GM23338 (cell line): ENCODE results near the gene SGO2. TPM values are rescaled to one million over a fixed set of nuclear protein-coding genes. Genes with fewer than 3 reads are reported as not detected.

Experiments used
- ATAC-seq: fragments of 200-7000 bp; cut with Tn5 transposase; 3 replicates; pipeline ENCODE4 v1.9.1; 2020
- DNase-seq: peaks from one replicate; pipeline ENCODE4 v3.0.0-alpha.2; 2015; ENCODE audit warnings: low spot score
- H2AFZ ChIP-seq: fragments of 200-600 bp; sonication (generic); 2 replicates; pipeline ENCODE4 v1.8.0; 2016; ENCODE audit warnings: antibody characterized with exemption, mild to moderate bottlenecking, moderate library complexity
- H3F3A ChIP-seq: fragments of 200-600 bp; sonication (generic); replicated peaks from 2 replicates; pipeline ENCODE4 v1.8.0; 2017; ENCODE audit warnings: antibody characterized with exemption, mixed run types, low read depth
- H3K27ac ChIP-seq: fragments of 200-600 bp; sonication (generic); 2 replicates; pipeline ENCODE4 v1.6.1; 2016; ENCODE audit warnings: low read depth
- H3K27me3 ChIP-seq: fragments of 200-600 bp; sonication (generic); 2 replicates; pipeline ENCODE4 v1.8.0; 2016; ENCODE audit warnings: mild to moderate bottlenecking, mixed run types, moderate library complexity; ENCODE audit not compliant: insufficient read depth
- H3K36me3 ChIP-seq: fragments of 200-600 bp; sonication (generic); 2 replicates; pipeline ENCODE4 v1.8.0; 2016; ENCODE audit warnings: mild to moderate bottlenecking; ENCODE audit not compliant: insufficient read depth
- H3K4me1 ChIP-seq: fragments of 200-600 bp; sonication (generic); 2 replicates; pipeline ENCODE4 v1.8.0; 2016; ENCODE audit warnings: mild to moderate bottlenecking, moderate library complexity; ENCODE audit not compliant: insufficient read depth
- H3K4me2 ChIP-seq: fragments of 200-600 bp; sonication (generic); 2 replicates; pipeline ENCODE4 v1.7.1; 2017; ENCODE audit warnings: mixed run types
- H3K4me3 ChIP-seq: fragments of 200-600 bp; sonication (generic); 2 replicates; pipeline ENCODE4 v1.6.1; 2016; ENCODE audit warnings: mixed run types
- H3K79me2 ChIP-seq: fragments of 200-600 bp; sonication (generic); replicated peaks from 2 replicates; pipeline ENCODE4 v1.8.0; 2017; ENCODE audit warnings: mild to moderate bottlenecking; ENCODE audit not compliant: insufficient read depth
- H3K9me2 ChIP-seq: fragments of 200-600 bp; sonication (generic); 2 replicates; pipeline ENCODE4 v1.8.0; 2017; ENCODE audit not compliant: insufficient read depth
- H4K20me1 ChIP-seq: fragments of 200-600 bp; sonication (generic); replicated peaks from 2 replicates; pipeline ENCODE4 v1.8.0; 2017; ENCODE audit warnings: mild to moderate bottlenecking; ENCODE audit not compliant: insufficient read depth
- H3K27ac Mint-ChIP-seq: 2 replicates; pipeline ENCODE4 v1.8.0; 2020; ENCODE audit warnings: inconsistent platforms, mild to moderate bottlenecking, moderate library complexity, mixed read lengths
- H3K27me3 Mint-ChIP-seq: 3 replicates; pipeline ENCODE4 v1.8.0; 2022; ENCODE audit warnings: low read depth, mild to moderate bottlenecking, moderate library complexity, mixed read lengths, inconsistent platforms; ENCODE audit not compliant: insufficient read depth, poor library complexity
- H3K36me3 Mint-ChIP-seq: 3 replicates; pipeline ENCODE4 v1.8.0; 2021; ENCODE audit warnings: low read depth, mild to moderate bottlenecking, inconsistent platforms, moderate library complexity, mixed read lengths
- H3K4me1 Mint-ChIP-seq: 3 replicates; pipeline ENCODE4 v1.8.0; 2020; ENCODE audit warnings: mild to moderate bottlenecking, inconsistent platforms, mixed read lengths
- H3K4me3 Mint-ChIP-seq: 3 replicates; pipeline ENCODE4 v1.8.0; 2021; ENCODE audit warnings: moderate library complexity, mild to moderate bottlenecking, inconsistent platforms, mixed read lengths
- H3K9me3 Mint-ChIP-seq: 3 replicates; pipeline ENCODE4 v1.8.0; 2020; ENCODE audit warnings: moderate library complexity, mild to moderate bottlenecking, inconsistent platforms, mixed read lengths
- EZH2phosphoT487 ChIP-seq: fragments of 200-600 bp; sonication (generic); IDR thresholded peaks from one replicate; pipeline ENCODE4 v1.8.1; 2018; ENCODE audit warnings: antibody characterized with exemption; ENCODE audit not compliant: unreplicated experiment
- JUNB ChIP-seq: IDR thresholded peaks from one replicate; pipeline ENCODE4 v1.6.1; 2016; ENCODE audit warnings: antibody characterized with exemption; ENCODE audit not compliant: unreplicated experiment
- POLR2AphosphoS5 ChIP-seq: IDR thresholded peaks from 2 replicates; pipeline ENCODE4 v1.6.1; 2016; ENCODE audit warnings: antibody characterized with exemption, low read depth
- STAT1 ChIP-seq: IDR thresholded peaks from one replicate; pipeline ENCODE4 v1.6.1; 2016; ENCODE audit warnings: antibody characterized with exemption; ENCODE audit not compliant: unreplicated experiment
- ZNF114 ChIP-seq: fragments of 250-450 bp; sonication (Bioruptor Pico); IDR thresholded peaks from 2 replicates; pipeline ENCODE4 v1.5.0; 2020; ENCODE audit warnings: mild to moderate bottlenecking, moderate library complexity
- ZNF331 ChIP-seq: fragments of 250-450 bp; sonication (Bioruptor Pico); IDR thresholded peaks from 2 replicates; pipeline ENCODE4 v1.5.0; 2020; ENCODE audit warnings: low read depth, mild to moderate bottlenecking, moderate library complexity
- polyA plus RNA-seq: library from polyadenylated mRNA; unstranded; fragments of >200 nt; fragmentation: Nextera tagmentation; extraction: Ambion mirVana; gene quantifications from 2 replicates; pipeline ENCODE4 v1.2.1, GENCODE V29; 2016
- total RNA-seq: library from RNA; depleted of rRNA; stranded (reverse); fragments of >200 nt; shearing (Covaris generic); gene quantifications from 2 replicates; pipeline ENCODE4 v1.2.3, GENCODE V29; 2014
- TF ChIP-seq, protein P1 (sequence below), 2 experiments: fragments of 200-600 bp in 1 of 2; sonication (generic) in 1 of 2; conservative IDR thresholded peaks; 2 replicates each; pipeline versions ENCODE4 v1.5.1 to v1.6.1; 2016 to 2017; ENCODE audit warnings: antibody characterized with exemption in 2 of 2, low read depth in 2 of 2, mild to moderate bottlenecking in 2 of 2, moderate library complexity in 1 of 2
- TF ChIP-seq, protein P2 (sequence below): IDR thresholded peaks from one replicate; pipeline ENCODE4 v1.6.1; 2018; ENCODE audit warnings: antibody characterized with exemption; ENCODE audit not compliant: unreplicated experiment
- TF ChIP-seq, protein P3 (sequence below): IDR thresholded peaks from 2 replicates; pipeline ENCODE4 v1.6.1; 2016; ENCODE audit warnings: antibody characterized with exemption
- TF ChIP-seq, protein P4 (sequence below): fragments of 250-450 bp; sonication (Bioruptor Pico); IDR thresholded peaks from 2 replicates; pipeline ENCODE4 v1.5.0; 2020; ENCODE audit warnings: mild to moderate bottlenecking, moderate library complexity

The SGO2 gene
- total and polyA plus RNA-seq, 2 experiments from 2014 or later, result 32.6 to 47.7 TPM

DNA sequence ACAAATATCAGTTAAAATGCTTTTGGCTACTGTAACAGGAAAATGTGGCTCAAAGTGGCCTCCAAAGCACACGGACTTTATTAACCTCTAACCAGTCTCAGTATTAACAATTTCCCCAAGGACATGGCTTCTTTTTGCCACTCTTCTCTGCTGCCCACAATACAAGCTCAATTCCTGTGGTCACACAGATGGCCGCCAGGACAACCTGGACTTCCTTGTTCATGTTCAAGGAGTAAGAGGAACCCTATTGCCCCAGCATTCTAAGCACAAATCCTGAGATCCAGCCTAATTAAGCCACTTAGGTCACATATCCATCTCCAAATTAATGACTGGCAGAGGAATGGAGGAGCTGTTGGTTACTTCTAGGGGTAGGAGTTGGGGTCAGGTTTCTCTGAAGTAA is 98.0 kb downstream of the SGO2 start (continued):
- TF ChIP-seq, protein P1, sequence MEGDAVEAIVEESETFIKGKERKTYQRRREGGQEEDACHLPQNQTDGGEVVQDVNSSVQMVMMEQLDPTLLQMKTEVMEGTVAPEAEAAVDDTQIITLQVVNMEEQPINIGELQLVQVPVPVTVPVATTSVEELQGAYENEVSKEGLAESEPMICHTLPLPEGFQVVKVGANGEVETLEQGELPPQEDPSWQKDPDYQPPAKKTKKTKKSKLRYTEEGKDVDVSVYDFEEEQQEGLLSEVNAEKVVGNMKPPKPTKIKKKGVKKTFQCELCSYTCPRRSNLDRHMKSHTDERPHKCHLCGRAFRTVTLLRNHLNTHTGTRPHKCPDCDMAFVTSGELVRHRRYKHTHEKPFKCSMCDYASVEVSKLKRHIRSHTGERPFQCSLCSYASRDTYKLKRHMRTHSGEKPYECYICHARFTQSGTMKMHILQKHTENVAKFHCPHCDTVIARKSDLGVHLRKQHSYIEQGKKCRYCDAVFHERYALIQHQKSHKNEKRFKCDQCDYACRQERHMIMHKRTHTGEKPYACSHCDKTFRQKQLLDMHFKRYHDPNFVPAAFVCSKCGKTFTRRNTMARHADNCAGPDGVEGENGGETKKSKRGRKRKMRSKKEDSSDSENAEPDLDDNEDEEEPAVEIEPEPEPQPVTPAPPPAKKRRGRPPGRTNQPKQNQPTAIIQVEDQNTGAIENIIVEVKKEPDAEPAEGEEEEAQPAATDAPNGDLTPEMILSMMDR (conservative IDR thresholded peaks at IDR 0.05; ENCODE audit: low read depth in 2 of 2), result no peak
- TF ChIP-seq ZNF331 (CRISPR knock-in tag) (no peak), POLR2AphosphoS5 (no peak)

DNA sequence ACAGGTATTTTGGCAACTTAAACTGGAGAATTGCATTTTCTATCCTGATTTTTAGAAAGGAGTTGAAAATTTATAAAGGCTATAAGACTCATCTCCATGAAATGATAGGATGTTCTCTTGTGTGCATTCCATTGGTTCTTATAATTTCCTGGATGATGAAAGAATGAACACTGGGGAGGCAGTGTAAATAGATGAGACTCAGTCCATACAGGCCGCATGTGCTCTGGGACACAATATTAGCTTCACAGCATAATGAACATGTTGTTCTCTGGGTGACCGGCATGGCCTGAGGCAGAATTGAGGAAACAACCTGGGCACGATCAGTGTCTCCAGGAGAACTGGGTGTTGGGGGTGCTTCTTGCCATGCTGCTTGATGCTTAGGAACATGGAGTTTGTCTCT is 98.7 kb downstream of the SGO2 start:
- Histone ChIP-seq H3K4me3 (no peak overlapping the region), H3K27ac (no peak overlapping the region), H2AFZ (no peak overlapping the region), H3F3A (no peaks in the 10 kb centered on the region), H3K9me2 (no peaks in the 10 kb centered on the region), H3K36me3 (no peaks in the 10 kb centered on the region), H3K27me3 (no peaks in the 10 kb centered on the region), H3K79me2 (no peaks in the 10 kb centered on the region), H3K4me1 (no peaks in the 10 kb centered on the region), H4K20me1 (no peaks in the 10 kb centered on the region), H3K4me2 (no peak overlapping the region)
- no peak for DNase-seq
- Mint-ChIP-seq H3K9me3 (no peaks in the 10 kb centered on the region), H3K27me3 (no peaks in the 10 kb centered on the region), H3K36me3 (no peaks in the 10 kb centered on the region), H3K4me1 (peaks cover 14% of the 10 kb centered on the region), H3K27ac (no peak overlapping the region), H3K4me3 (no peak overlapping the region)
- no peak for ATAC-seq
- TF ChIP-seq ZNF114 (CRISPR knock-in tag), result no peak
- TF ChIP-seq STAT1, result no peak
- TF ChIP-seq, protein P2, sequence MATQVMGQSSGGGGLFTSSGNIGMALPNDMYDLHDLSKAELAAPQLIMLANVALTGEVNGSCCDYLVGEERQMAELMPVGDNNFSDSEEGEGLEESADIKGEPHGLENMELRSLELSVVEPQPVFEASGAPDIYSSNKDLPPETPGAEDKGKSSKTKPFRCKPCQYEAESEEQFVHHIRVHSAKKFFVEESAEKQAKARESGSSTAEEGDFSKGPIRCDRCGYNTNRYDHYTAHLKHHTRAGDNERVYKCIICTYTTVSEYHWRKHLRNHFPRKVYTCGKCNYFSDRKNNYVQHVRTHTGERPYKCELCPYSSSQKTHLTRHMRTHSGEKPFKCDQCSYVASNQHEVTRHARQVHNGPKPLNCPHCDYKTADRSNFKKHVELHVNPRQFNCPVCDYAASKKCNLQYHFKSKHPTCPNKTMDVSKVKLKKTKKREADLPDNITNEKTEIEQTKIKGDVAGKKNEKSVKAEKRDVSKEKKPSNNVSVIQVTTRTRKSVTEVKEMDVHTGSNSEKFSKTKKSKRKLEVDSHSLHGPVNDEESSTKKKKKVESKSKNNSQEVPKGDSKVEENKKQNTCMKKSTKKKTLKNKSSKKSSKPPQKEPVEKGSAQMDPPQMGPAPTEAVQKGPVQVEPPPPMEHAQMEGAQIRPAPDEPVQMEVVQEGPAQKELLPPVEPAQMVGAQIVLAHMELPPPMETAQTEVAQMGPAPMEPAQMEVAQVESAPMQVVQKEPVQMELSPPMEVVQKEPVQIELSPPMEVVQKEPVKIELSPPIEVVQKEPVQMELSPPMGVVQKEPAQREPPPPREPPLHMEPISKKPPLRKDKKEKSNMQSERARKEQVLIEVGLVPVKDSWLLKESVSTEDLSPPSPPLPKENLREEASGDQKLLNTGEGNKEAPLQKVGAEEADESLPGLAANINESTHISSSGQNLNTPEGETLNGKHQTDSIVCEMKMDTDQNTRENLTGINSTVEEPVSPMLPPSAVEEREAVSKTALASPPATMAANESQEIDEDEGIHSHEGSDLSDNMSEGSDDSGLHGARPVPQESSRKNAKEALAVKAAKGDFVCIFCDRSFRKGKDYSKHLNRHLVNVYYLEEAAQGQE, result no peak
- TF ChIP-seq JUNB, result no peak
- TF ChIP-seq, protein P3, sequence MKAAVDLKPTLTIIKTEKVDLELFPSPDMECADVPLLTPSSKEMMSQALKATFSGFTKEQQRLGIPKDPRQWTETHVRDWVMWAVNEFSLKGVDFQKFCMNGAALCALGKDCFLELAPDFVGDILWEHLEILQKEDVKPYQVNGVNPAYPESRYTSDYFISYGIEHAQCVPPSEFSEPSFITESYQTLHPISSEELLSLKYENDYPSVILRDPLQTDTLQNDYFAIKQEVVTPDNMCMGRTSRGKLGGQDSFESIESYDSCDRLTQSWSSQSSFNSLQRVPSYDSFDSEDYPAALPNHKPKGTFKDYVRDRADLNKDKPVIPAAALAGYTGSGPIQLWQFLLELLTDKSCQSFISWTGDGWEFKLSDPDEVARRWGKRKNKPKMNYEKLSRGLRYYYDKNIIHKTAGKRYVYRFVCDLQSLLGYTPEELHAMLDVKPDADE, result no peak
- TF ChIP-seq, protein P4, sequence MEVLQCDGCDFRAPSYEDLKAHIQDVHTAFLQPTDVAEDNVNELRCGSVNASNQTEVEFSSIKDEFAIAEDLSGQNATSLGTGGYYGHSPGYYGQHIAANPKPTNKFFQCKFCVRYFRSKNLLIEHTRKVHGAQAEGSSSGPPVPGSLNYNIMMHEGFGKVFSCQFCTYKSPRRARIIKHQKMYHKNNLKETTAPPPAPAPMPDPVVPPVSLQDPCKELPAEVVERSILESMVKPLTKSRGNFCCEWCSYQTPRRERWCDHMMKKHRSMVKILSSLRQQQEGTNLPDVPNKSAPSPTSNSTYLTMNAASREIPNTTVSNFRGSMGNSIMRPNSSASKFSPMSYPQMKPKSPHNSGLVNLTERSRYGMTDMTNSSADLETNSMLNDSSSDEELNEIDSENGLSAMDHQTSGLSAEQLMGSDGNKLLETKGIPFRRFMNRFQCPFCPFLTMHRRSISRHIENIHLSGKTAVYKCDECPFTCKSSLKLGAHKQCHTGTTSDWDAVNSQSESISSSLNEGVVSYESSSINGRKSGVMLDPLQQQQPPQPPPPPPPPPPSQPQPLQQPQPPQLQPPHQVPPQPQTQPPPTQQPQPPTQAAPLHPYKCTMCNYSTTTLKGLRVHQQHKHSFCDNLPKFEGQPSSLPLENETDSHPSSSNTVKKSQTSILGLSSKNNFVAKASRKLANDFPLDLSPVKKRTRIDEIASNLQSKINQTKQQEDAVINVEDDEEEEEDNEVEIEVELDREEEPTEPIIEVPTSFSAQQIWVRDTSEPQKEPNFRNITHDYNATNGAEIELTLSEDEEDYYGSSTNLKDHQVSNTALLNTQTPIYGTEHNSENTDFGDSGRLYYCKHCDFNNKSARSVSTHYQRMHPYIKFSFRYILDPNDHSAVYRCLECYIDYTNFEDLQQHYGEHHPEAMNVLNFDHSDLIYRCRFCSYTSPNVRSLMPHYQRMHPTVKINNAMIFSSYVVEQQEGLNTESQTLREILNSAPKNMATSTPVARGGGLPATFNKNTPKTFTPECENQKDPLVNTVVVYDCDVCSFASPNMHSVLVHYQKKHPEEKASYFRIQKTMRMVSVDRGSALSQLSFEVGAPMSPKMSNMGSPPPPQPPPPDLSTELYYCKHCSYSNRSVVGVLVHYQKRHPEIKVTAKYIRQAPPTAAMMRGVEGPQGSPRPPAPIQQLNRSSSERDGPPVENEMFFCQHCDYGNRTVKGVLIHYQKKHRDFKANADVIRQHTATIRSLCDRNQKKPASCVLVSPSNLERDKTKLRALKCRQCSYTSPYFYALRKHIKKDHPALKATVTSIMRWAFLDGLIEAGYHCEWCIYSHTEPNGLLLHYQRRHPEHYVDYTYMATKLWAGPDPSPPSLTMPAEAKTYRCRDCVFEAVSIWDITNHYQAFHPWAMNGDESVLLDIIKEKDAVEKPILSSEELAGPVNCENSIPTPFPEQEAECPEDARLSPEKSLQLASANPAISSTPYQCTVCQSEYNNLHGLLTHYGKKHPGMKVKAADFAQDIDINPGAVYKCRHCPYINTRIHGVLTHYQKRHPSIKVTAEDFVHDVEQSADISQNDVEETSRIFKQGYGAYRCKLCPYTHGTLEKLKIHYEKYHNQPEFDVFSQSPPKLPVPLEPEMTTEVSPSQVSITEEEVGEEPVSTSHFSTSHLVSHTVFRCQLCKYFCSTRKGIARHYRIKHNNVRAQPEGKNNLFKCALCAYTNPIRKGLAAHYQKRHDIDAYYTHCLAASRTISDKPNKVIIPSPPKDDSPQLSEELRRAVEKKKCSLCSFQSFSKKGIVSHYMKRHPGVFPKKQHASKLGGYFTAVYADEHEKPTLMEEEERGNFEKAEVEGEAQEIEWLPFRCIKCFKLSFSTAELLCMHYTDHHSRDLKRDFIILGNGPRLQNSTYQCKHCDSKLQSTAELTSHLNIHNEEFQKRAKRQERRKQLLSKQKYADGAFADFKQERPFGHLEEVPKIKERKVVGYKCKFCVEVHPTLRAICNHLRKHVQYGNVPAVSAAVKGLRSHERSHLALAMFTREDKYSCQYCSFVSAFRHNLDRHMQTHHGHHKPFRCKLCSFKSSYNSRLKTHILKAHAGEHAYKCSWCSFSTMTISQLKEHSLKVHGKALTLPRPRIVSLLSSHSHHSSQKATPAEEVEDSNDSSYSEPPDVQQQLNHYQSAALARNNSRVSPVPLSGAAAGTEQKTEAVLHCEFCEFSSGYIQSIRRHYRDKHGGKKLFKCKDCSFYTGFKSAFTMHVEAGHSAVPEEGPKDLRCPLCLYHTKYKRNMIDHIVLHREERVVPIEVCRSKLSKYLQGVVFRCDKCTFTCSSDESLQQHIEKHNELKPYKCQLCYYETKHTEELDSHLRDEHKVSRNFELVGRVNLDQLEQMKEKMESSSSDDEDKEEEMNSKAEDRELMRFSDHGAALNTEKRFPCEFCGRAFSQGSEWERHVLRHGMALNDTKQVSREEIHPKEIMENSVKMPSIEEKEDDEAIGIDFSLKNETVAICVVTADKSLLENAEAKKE (CRISPR knock-in tag), result no peak
- TF ChIP-seq, protein P1 (conservative IDR thresholded peaks at IDR 0.05; ENCODE audit: low read depth in 2 of 2), result no peak
- no peak for TF ChIP-seq POLR2AphosphoS5
- TF ChIP-seq EZH2phosphoT487, result no peak
